Stimulated activated CD8-positive, alpha-beta memory T cell treated with anti-CD3 and anti-CD28 coated beads, Interleukin-7, amount 100 ng/mL, for 1 hour (primary cell): ENCODE data around the gene EBI3.
"Not testable (repeated sequence)": the region's sequence is repeated elsewhere in the genome, so short reads cannot be mapped to it uniquely, and the experiment has no call there.

Source experiments
- DNase-seq, 2 donors: peaks; one replicate each; pipeline ENCODE4 v3.0.0-alpha.2; 2020; ENCODE audit warnings: low read depth in 2 of 2

EBI3 gene

DNA sequence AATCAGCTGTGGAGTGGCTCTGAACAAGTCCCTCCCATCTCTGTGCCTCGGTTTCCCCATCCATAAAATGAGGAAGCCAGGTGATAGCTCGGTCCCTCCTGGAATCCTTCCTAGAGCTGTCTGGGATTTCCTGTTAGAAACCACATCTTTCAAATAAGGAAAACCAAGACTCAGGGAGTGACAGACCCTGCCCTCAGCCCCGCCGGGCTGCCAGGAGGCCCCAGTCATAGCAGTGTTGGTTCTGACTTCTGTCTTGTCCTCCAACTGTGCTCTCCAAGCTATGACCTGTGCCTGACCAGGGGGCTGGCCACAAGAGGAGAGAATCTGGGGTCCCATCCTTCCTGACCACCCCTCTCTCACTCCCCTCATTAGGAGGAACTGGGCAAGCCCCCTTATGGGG is 48.7 kb downstream of the EBI3 start:
- DNase-seq: no peak

DNA sequence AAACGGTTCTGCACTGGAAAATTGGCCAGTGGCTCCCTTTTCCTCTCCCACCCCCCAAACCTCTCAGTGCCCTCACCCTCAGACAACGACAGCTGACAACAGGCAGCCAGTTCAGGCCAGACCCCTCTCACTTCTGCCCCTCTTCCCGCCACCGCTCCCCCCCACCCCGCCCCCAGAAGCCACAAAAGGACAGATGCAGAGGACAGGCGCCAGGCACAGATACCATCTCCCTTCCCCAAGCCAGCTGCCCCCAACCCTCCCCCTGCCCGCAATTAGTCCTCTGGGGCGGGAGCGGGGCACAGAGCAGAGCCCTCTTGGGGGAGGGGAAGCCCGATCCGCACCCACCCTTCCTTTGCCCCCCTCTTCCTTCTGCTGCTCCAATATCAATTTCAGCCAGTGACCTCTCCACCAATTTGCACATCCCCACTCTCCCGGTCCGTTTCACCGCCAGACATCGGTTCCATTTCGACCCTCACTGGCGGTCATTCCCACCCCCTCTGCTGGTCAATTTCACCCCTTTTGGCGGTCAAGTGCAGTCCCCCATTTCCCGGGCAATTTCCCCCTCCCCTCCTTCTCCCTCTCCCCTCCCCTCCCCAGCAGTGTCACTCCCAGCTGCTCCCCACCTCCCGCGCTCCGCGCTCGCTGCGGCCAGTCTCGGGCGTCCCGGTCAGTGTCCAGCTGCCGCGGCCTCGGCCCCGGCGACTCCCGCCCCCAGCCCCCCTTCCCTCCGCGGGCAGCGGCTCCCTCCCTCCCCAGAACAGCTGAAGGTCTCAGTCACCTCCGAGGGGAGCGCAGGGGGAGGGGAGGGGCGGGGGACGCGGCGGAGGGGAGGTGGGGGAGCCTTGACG is 49.3 kb downstream of the EBI3 start, which contains the start of gene SHD:
Gene SHD (plus strand): TSS at position 848 of the 848 bp plus-strand sequence. CDS start 798 bp downstream, outside the sequence.
- DNase-seq: no peak

DNA sequence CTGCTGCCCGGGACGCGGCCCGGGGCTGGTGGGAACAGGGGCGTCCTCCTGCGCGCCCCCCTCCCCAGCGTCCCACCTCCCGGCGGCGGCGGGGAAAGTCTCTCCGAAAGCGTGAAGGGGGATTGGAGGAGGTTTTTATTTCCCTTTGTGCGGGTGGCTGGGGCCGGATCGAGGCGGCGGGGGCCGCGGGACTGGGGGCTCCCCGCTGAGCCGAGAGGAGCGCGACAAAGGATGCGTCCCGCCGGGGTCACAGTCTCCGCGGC is 49.9 kb downstream of the EBI3 start:
- DNase-seq: no peak

DNA sequence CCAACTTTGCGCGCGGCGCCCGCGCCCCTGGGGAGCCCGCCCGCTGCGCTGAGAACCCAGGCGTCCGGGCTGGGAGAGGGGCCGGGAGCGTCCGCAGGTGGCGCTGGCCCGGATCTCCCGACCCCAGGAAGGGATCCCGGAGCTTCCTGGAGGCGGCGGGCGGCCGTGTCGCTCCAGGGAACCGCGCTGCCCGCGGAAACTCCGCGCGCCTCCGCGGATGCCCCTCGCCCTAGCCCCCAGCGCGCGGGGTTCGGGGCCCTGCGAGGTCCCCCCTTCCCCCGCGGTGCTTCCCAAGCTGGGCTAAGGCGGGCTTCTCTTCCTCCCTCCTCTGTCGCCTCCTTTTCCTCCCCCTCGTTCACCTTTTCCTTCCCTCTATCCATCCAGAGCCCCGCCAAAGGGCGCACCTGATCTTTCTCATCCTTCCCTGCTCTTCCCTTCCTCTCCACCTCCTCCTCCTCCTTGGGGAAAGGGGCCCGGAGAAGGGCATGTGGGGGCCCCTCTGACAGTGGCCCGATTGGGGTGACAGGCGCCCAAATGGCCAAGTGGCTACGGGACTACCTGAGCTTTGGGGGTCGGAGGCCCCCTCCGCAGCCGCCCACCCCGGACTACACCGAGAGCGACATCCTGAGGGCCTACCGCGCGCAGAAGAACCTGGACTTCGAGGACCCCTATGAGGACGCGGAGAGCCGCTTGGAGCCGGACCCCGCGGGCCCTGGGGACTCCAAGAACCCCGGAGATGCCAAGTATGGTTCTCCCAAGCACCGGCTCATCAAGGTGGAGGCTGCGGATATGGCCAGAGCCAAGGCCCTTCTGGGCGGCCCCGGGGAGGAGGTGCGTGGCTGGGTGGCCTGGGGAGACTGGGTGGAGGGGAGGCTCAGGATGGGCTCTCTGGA is 50.5 kb downstream of the EBI3 start:
- no peak for DNase-seq

DNA sequence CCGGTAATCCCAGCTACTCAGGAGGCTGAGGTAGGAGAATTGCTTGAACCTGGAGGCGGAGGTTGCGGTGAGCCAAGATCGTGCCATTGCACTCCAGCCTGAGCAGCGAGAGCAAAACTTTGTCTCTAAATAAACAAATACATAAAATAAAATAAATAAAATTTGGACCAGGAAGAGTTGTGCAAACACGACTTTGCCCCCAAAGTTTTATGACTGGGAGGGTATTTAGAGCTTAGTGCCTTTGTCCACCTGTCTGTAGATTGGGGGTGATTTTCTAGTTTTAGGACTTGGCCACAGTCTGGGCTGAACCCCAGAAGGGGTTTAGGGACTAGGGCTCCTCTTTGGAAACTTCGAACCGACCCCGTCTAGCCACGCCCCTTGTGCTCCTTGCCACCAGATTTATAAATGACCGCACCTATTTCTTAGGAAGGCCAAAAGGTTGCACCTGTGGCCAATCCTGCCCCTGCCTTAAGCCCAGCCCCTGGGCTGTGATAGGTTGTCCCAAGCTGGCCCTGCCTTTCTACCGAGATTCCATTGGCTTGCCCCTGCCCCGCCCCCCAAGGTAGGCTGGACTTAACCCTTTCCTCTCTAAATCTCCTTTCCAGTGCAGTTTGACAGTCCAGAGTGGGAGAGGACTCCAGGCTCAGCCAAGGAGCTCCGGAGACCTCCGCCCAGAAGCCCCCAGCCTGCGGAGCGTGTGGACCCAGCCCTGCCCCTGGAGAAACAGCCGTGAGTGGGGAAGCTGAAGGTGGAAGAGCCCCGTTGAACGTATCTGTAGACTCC is 55.0 kb downstream of the EBI3 start:
- no peak for DNase-seq

DNA sequence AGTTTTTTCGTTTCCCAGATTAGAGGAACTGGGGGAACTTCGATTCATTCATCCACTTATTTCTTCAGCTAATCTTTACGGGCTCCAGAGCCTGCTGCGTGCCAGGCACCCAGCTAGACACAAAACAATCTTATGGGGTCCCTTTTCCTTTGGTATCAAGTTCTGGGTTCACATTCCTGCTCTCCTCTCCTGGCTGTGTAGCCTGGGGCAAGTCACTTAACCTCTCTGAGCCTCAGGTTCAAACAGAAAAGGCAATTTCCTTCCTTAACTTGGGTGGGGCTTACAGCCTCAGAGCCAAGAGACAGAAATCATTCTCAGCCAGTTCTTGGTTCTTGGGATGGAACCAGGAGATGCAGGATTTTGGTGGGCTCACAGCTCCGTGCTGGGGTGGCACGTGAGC is 55.7 kb downstream of the EBI3 start:
- no peak for DNase-seq

DNA sequence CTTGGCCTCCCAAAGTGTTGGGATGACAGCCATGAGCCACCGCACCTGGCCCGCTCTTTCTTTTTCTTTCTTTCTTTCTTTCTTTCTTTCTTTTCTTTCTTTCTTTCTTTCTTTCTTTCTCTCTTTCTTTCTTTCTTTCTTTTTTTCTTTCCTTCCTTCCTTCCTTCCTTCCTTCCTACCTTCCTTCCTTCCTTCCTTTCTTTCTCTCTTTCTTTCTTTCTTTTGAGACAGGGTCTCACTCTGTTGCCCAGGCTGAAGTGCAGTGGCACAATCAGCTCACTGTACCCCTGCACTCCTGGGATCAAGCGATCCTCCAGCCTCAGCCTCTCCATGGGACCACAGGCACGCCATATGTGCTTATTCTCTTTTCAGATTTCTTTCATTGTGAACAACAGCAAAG is 56.8 kb downstream of the EBI3 start:
- DNase-seq: not testable (repeated sequence)
